Stimulated activated memory B cell treated with anti-CD40 and anti-IgM and Interleukin-4, amounts not matched to agents 10 μg/mL and 1 μg/mL and 100 μg/mL, for 72 hours (primary cell): ENCODE measurements around the gene FRRS1L.

ENCODE experiments used
- ATAC-seq: fragments of 150-1000 bp; cut with Tn5 transposase; 2 replicates; pipeline ENCODE4 v1.10.0; 2021
- H3K27ac Mint-ChIP-seq: one replicate; pipeline ENCODE4 v1.8.0; 2022; ENCODE audit warnings: mild to moderate bottlenecking, mixed read lengths
- H3K27me3 Mint-ChIP-seq: one replicate; pipeline ENCODE4 v1.8.0; 2022; ENCODE audit warnings: mixed read lengths
- H3K36me3 Mint-ChIP-seq: one replicate; pipeline ENCODE4 v1.8.0; 2022; ENCODE audit warnings: mixed read lengths
- H3K4me1 Mint-ChIP-seq: one replicate; pipeline ENCODE4 v1.8.0; 2022; ENCODE audit warnings: mixed read lengths
- H3K4me3 Mint-ChIP-seq: one replicate; pipeline ENCODE4 v1.8.0; 2022; ENCODE audit warnings: mild to moderate bottlenecking, moderate library complexity, mixed read lengths
- H3K9me3 Mint-ChIP-seq: one replicate; pipeline ENCODE4 v1.8.0; 2022; ENCODE audit warnings: mixed read lengths

FRRS1L gene

GRCh38 chr9:109087795-109088194 lies 79.3 kb downstream of the FRRS1L start:
- peaks cover 21% of the 10 kb centered on the region for H3K4me1 Mint-ChIP-seq
- H3K27me3 Mint-ChIP-seq = no peaks in the 10 kb centered on the region
- H3K9me3 Mint-ChIP-seq = no peaks in the 10 kb centered on the region
- H3K36me3 Mint-ChIP-seq = peaks cover 71% of the 10 kb centered on the region
- H3K4me3 Mint-ChIP-seq = no peak overlapping the region
- no peak for ATAC-seq
- no peak overlapping the region for H3K27ac Mint-ChIP-seq

GRCh38 chr9:109086221-109086620 lies 80.8 kb downstream of the FRRS1L start:
- Mint-ChIP-seq H3K36me3 (peaks cover 60% of the 10 kb centered on the region), H3K9me3 (no peaks in the 10 kb centered on the region), H3K4me1 (peaks cover 12% of the 10 kb centered on the region), H3K27me3 (no peaks in the 10 kb centered on the region), H3K27ac (no peak overlapping the region), H3K4me3 (no peak overlapping the region)
- peak; percentile 86 for ATAC-seq

GRCh38 chr9:109085510-109085909 lies 81.5 kb downstream of the FRRS1L start:
- H3K36me3 Mint-ChIP-seq = peaks cover 53% of the 10 kb centered on the region
- H3K27ac Mint-ChIP-seq = no peak overlapping the region

GRCh38 chr9:109083813-109084405 lies 83.1 kb downstream of the FRRS1L start:
- no peak overlapping the region for H3K27ac Mint-ChIP-seq

More at GRCh38 chr9:109085510-109085909, 81.5 kb downstream of the FRRS1L start:
- no peak overlapping the region for H3K4me3 Mint-ChIP-seq
- no peaks in the 10 kb centered on the region for H3K27me3 Mint-ChIP-seq
- no peak for ATAC-seq
- no peaks in the 10 kb centered on the region for H3K9me3 Mint-ChIP-seq
- peaks cover 12% of the 10 kb centered on the region for H3K4me1 Mint-ChIP-seq

GRCh38 chr9:109083141-109083540 lies 83.9 kb downstream of the FRRS1L start:
- Mint-ChIP-seq H3K27me3 (no peaks in the 10 kb centered on the region), H3K9me3 (no peaks in the 10 kb centered on the region), H3K4me3 (no peak overlapping the region), H3K4me1 (peaks cover 12% of the 10 kb centered on the region), H3K36me3 (peaks cover 56% of the 10 kb centered on the region), H3K27ac (no peak overlapping the region)
- ATAC-seq = no peak

More at GRCh38 chr9:109083813-109084405, 83.1 kb downstream of the FRRS1L start:
- no peaks in the 10 kb centered on the region for H3K9me3 Mint-ChIP-seq
- H3K4me3 Mint-ChIP-seq = no peak overlapping the region
- H3K4me1 Mint-ChIP-seq = peaks cover 12% of the 10 kb centered on the region
- H3K27me3 Mint-ChIP-seq = no peaks in the 10 kb centered on the region
- H3K36me3 Mint-ChIP-seq = peaks cover 54% of the 10 kb centered on the region
- ATAC-seq = no peak

GRCh38 chr9:109082091-109082620 lies 84.9 kb downstream of the FRRS1L start:
- H3K4me3 Mint-ChIP-seq = no peak overlapping the region
- peaks cover 59% of the 10 kb centered on the region for H3K36me3 Mint-ChIP-seq
- H3K4me1 Mint-ChIP-seq = peaks cover 12% of the 10 kb centered on the region
- H3K27ac Mint-ChIP-seq = no peak overlapping the region
- H3K9me3 Mint-ChIP-seq = no peaks in the 10 kb centered on the region
- no peak for ATAC-seq
- no peaks in the 10 kb centered on the region for H3K27me3 Mint-ChIP-seq
